ENCODE results near the gene ABLIM1. TPM values are rescaled to one million over a fixed set of nuclear protein-coding genes. Genes with fewer than 3 reads are reported as not detected.

Gene ABLIM1
- polyA plus RNA-seq, 1 donor from 2014 or later = 10.1 TPM

DNA sequence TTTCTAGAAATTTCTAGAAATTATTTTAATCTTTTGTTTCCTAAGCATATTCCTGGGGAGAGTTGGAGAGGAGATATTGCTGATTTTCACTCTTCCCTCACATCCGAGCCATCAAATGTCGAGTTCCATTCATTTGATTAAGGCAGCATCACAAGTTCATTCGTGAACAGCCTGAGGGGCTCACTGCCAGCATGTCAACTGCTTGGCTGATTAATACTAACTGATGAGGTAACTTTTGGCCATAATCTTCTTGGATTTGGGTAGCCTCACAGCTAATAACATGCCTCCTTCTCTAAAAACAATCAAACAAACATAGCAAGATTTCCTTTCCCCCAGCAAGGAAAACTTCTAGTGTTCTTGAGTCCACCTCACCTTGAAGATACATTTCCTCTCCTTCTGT is 166.7 kb downstream of the ABLIM1 start:
- no peaks in the 10 kb centered on the region for H3K9me2 ChIP-seq (ENCODE audit: insufficient read depth, low read length)
- TF ChIP-seq TAF1 (IDR thresholded peaks at IDR 0.05; ENCODE audit: low read depth) (no peak), EP300 (conservative IDR thresholded peaks at IDR 0.05; ENCODE audit: poor library complexity, severe bottlenecking) (no peak), RAD21 (conservative IDR thresholded peaks at IDR 0.05) (no peak)
- TF ChIP-seq, protein P1, sequence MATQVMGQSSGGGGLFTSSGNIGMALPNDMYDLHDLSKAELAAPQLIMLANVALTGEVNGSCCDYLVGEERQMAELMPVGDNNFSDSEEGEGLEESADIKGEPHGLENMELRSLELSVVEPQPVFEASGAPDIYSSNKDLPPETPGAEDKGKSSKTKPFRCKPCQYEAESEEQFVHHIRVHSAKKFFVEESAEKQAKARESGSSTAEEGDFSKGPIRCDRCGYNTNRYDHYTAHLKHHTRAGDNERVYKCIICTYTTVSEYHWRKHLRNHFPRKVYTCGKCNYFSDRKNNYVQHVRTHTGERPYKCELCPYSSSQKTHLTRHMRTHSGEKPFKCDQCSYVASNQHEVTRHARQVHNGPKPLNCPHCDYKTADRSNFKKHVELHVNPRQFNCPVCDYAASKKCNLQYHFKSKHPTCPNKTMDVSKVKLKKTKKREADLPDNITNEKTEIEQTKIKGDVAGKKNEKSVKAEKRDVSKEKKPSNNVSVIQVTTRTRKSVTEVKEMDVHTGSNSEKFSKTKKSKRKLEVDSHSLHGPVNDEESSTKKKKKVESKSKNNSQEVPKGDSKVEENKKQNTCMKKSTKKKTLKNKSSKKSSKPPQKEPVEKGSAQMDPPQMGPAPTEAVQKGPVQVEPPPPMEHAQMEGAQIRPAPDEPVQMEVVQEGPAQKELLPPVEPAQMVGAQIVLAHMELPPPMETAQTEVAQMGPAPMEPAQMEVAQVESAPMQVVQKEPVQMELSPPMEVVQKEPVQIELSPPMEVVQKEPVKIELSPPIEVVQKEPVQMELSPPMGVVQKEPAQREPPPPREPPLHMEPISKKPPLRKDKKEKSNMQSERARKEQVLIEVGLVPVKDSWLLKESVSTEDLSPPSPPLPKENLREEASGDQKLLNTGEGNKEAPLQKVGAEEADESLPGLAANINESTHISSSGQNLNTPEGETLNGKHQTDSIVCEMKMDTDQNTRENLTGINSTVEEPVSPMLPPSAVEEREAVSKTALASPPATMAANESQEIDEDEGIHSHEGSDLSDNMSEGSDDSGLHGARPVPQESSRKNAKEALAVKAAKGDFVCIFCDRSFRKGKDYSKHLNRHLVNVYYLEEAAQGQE (IDR thresholded peaks at IDR 0.05; ENCODE audit: borderline replicate concordance) = no peak
- TF ChIP-seq, protein P2, sequence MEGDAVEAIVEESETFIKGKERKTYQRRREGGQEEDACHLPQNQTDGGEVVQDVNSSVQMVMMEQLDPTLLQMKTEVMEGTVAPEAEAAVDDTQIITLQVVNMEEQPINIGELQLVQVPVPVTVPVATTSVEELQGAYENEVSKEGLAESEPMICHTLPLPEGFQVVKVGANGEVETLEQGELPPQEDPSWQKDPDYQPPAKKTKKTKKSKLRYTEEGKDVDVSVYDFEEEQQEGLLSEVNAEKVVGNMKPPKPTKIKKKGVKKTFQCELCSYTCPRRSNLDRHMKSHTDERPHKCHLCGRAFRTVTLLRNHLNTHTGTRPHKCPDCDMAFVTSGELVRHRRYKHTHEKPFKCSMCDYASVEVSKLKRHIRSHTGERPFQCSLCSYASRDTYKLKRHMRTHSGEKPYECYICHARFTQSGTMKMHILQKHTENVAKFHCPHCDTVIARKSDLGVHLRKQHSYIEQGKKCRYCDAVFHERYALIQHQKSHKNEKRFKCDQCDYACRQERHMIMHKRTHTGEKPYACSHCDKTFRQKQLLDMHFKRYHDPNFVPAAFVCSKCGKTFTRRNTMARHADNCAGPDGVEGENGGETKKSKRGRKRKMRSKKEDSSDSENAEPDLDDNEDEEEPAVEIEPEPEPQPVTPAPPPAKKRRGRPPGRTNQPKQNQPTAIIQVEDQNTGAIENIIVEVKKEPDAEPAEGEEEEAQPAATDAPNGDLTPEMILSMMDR (IDR thresholded peaks at IDR 0.05; ENCODE audit: poor library complexity, severe bottlenecking) = no peak
- H3K27ac ChIP-seq (ENCODE audit: low read length) = no peak overlapping the region
- H3K27me3 ChIP-seq (ENCODE audit: insufficient read depth, low read depth, low read length) = no peaks in the 10 kb centered on the region
- H3K79me2 ChIP-seq (replicated peaks; ENCODE audit: insufficient read depth, low read length) = no peaks in the 10 kb centered on the region
- no peak overlapping the region for H3K9ac ChIP-seq (ENCODE audit: low read length)
- H3F3A ChIP-seq (ENCODE audit: insufficient read depth, low read length, poor library complexity, severe bottlenecking) = no peaks in the 10 kb centered on the region
- no peaks in the 10 kb centered on the region for H3K9me3 ChIP-seq (ENCODE audit: low read length)
- H2AFZ ChIP-seq (ENCODE audit: low read depth, low read length) = no peak overlapping the region
- H4K20me1 ChIP-seq (ENCODE audit: insufficient read depth) = no peaks in the 10 kb centered on the region
- H3K4me2 ChIP-seq (ENCODE audit: low read length) = no peak overlapping the region
- no peak overlapping the region for H3K4me3 ChIP-seq (ENCODE audit: low read length)
- H3K36me3 ChIP-seq (ENCODE audit: insufficient read depth, low read length) = no peaks in the 10 kb centered on the region

DNA sequence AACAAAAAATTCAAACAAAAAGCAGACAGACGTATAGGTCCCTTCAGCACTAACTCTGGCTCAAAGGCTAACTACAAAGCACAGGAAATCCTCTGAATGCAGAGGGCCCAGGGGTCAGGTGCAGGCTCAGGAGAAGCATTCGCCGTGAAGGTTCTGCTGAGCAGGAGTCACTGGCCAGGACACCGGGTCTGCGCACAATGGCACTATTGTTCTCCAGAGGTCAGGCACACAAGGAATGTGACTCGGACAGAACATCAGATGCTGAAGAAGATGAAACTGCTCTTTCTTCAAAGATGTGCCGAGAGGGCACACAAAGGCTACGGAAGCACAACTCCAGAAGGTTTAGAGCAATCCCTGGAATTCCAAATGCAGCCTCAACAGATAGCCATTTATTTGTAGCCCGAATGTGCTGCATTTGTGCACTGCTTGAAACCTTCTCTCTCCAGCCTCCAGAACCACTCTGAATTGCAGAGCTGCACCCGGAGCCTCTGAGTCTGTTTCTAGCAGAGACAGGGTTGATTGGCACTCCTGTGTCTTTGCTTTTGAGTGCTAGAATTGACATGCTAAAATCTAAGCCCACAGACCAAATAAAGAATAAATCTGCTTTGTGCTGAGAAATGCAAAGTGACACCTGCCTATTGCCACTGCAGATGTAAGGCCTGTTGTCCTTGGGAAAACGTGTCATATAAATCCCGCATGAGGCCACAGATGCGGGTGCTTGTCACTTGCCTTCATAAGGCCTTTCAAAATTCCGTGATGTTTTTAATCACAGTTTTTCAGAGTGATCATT is 168.4 kb downstream of the ABLIM1 start:
- Histone ChIP-seq H4K20me1 (ENCODE audit: insufficient read depth) (no peaks in the 10 kb centered on the region), H3F3A (ENCODE audit: insufficient read depth, low read length, poor library complexity, severe bottlenecking) (no peaks in the 10 kb centered on the region), H3K4me2 (ENCODE audit: low read length) (no peak overlapping the region), H3K9ac (ENCODE audit: low read length) (no peak overlapping the region), H3K4me3 (ENCODE audit: low read length) (peak overlapping the region; percentile 19), H3K9me3 (ENCODE audit: low read length) (no peaks in the 10 kb centered on the region), H3K79me2 (replicated peaks; ENCODE audit: insufficient read depth, low read length) (no peaks in the 10 kb centered on the region), H3K36me3 (ENCODE audit: insufficient read depth, low read length) (no peaks in the 10 kb centered on the region), H3K9me2 (ENCODE audit: insufficient read depth, low read length) (no peaks in the 10 kb centered on the region), H3K27ac (ENCODE audit: low read length) (no peak overlapping the region), H3K27me3 (ENCODE audit: insufficient read depth, low read depth, low read length) (no peaks in the 10 kb centered on the region), H2AFZ (ENCODE audit: low read depth, low read length) (no peak overlapping the region)
- TF ChIP-seq TAF1 (IDR thresholded peaks at IDR 0.05; ENCODE audit: low read depth) (no peak), RAD21 (conservative IDR thresholded peaks at IDR 0.05) (no peak), EP300 (conservative IDR thresholded peaks at IDR 0.05; ENCODE audit: poor library complexity, severe bottlenecking) (peak; percentile 40)

DNA sequence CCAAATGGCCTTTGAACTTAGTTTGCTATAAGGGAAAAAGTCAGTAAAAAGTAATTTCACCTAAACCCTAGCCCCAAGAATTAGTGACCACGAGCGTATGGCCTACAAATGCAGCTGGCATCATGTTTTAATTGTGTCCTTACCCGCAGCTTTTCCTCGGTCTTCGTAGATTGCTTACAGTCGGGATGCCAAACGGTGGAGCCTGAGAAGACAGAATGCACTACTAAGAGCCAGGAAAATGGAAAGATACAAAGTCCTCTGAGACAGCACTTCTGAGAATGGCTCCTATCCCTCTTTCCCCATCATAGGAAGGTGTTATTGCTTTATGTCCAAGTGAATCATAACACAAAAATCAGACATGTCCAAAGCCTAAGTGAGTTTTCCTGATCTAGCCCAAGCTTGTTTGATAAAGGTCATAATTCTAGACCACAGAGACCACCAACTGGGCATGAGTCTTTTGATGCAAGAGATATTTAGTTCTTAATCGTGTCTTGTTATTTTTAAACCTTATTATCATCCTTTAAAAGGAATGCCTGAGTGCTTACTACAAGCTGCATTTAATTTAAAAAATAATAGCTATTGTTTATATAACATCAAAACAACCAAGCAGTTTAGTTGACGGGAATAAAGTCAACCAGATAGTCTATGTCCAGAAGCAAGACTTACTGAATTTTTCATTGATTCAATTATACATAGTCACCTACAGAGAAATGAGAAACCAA is 170.1 kb downstream of the ABLIM1 start:
- H3K4me2 ChIP-seq (ENCODE audit: low read length) = no peak overlapping the region
- H2AFZ ChIP-seq (ENCODE audit: low read depth, low read length) = no peak overlapping the region
- H3K79me2 ChIP-seq (replicated peaks; ENCODE audit: insufficient read depth, low read length) = no peaks in the 10 kb centered on the region
- H3K9ac ChIP-seq (ENCODE audit: low read length) = no peak overlapping the region
- H4K20me1 ChIP-seq (ENCODE audit: insufficient read depth) = no peaks in the 10 kb centered on the region
- no peak overlapping the region for H3K27ac ChIP-seq (ENCODE audit: low read length)
- H3F3A ChIP-seq (ENCODE audit: insufficient read depth, low read length, poor library complexity, severe bottlenecking) = no peaks in the 10 kb centered on the region
- no peaks in the 10 kb centered on the region for H3K9me2 ChIP-seq (ENCODE audit: insufficient read depth, low read length)
- H3K4me3 ChIP-seq (ENCODE audit: low read length) = no peak overlapping the region
- no peaks in the 10 kb centered on the region for H3K27me3 ChIP-seq (ENCODE audit: insufficient read depth, low read depth, low read length)
- H3K9me3 ChIP-seq (ENCODE audit: low read length) = no peaks in the 10 kb centered on the region
- no peaks in the 10 kb centered on the region for H3K36me3 ChIP-seq (ENCODE audit: insufficient read depth, low read length)
- TF ChIP-seq, protein P2 (IDR thresholded peaks at IDR 0.05; ENCODE audit: poor library complexity, severe bottlenecking) = no peak
- TF ChIP-seq TAF1 (IDR thresholded peaks at IDR 0.05; ENCODE audit: low read depth) (no peak), MXI1 (conservative IDR thresholded peaks at IDR 0.05; ENCODE audit: poor library complexity, severe bottlenecking) (no peak), SMC3 (conservative IDR thresholded peaks at IDR 0.05; ENCODE audit: poor library complexity) (no peak), RAD21 (conservative IDR thresholded peaks at IDR 0.05) (no peak), EP300 (conservative IDR thresholded peaks at IDR 0.05; ENCODE audit: poor library complexity, severe bottlenecking) (no peak), POLR2AphosphoS5 (IDR thresholded peaks at IDR 0.05) (no peak)
- TF ChIP-seq, protein P1 (IDR thresholded peaks at IDR 0.05; ENCODE audit: borderline replicate concordance) = no peak
